Muscle of back (tissue), 11 donors: ENCODE results near the gene C1orf21. TPM values are rescaled to one million over a fixed set of nuclear protein-coding genes. Genes with fewer than 3 reads are reported as not detected.

ENCODE experiments used
- DNase-seq, 3 donors: peaks; one replicate each; pipeline versions ENCODE4 v3.0.0 to v3.0.0-alpha.2; 2013
- polyA plus RNA-seq, 10 donors: library from polyadenylated mRNA; unstranded; fragments of 120-200 nt; gene quantifications; one replicate each; pipeline ENCODE4 v1.2.1, GENCODE V29; 2013; ENCODE audit not compliant: insufficient read length in 10 of 10

The C1orf21 gene
- polyA plus RNA-seq, 10 donors, result 42.4 to 59.1 (median 52.9) TPM

DNA sequence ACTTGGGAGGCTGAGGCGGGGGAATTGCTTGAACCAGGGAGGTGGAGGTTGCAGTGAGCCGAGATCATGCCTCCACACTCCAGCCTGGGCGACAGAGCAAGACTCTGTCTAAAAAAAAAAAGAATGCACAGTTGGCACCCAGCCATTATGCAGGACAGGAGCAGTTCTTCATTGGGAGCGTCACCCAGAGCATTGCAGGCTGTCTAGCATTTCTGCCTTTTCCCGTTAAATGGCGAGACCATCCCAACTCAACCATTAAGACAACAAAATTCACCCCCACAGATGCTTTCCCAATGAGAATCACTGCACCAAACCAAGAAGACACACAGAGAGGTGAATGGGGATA, 262.0 kb downstream of the C1orf21 start:
- DNase-seq, result no peak

DNA sequence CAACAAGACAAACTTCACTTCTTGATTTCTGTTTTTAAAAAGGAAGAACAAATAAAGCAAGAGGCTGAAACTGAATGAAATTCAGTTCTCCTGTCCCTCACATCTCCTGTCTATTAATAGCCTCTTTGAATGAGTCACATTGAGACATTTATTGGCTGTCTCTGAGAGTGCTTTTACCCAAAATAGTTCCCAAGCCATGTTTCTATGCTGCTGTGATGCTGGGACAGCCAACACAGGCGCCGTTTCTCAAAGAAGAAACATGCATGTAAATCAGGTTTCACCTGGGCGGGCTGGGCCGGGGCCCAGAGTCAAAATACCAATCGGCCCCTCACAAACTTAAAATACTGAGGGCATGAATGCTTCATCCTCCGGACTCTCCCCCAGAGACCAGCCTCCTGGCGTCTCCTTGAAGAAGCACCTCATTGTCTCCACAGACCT, 262.6 kb downstream of the C1orf21 start:
- no peak for DNase-seq

DNA sequence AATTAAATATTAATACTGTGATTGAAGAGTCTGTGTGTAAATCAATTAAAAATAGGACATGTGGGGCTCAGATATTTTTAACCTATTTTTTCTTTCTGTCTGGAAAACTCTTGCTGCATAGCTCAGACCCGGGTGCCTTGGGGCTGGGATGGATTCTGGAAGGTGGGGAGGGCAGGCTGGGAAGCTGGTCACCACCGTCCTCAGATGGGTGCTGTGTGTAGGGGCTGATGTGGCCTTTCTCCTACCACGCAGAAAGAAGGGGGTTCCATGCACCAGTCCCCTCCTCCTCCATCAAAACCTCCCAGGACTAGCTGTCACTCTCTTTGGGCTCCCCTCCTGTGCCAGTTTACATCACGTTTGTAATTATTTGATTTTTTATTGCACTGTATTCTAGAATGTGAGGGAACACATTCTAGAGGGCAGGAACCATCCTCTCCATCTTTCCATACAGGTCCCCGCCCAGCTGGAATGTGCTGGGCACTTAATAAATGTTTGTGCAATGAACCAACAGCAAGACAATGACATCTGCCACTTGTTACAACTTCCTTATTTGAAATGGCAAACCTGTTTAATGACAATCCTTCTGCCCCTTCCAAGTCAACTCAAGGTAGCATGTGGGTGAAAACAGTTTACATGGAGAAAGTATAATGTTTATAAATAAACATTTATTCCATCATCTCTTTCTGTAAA, 263.5 kb downstream of the C1orf21 start:
- DNase-seq, result no peak

DNA sequence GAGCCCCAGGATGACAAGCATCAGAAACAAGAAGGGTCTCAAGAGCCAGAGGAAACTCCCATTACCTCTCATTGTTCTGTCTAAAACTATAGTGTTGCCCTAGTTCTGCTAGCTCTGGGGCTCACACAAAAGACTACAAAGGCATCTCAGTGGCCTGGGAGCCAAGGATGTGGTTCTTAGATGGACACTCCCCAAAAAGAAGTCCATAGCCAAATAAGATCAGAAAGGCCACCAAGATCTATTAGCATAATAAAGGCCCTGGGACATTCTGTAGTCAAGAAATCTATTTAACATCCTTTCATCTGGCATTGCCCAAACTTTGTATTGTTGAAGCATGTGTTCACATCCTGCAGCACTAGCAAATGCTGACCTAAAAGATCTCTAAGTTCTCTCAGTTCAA, 268.4 kb downstream of the C1orf21 start:
- DNase-seq, result no peak

DNA sequence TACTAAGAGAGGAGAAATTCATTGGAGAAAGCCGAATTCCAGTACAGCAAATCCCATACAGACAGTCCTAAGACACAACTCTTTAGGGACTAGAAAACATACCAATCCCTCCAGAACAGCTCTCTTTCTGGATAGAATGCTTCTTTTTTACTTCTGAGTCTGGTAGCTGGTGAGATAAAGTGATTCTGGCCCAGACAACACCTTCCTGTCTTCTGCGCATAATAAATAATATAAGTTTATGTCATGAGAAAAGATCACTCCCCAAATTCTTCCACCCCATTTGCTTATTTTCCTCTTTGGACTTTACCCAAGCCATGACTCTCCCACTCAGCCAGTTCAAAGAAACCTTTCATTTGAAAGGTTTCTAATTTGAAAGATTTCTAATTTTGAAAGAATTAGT, 269.4 kb downstream of the C1orf21 start:
- DNase-seq, result no peak

DNA sequence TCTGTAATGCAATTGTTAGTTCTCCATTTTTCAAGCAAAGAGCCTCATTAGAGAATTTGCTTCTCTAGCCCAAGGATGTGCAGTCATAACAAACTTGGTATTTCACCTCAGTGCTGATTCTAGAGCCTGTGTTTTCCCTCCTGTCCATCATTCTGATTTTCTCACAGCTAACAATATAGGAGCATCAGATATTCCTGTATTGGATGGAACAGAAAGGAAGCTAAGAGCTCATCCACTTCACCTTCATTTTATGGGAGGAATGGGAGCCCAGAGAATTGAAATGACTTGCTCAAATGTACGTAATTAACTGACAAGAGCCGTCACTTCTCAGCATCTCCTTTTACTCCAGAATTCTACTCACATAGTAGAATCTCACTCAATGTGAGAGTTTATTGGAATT, 271.2 kb downstream of the C1orf21 start:
- no peak for DNase-seq

DNA sequence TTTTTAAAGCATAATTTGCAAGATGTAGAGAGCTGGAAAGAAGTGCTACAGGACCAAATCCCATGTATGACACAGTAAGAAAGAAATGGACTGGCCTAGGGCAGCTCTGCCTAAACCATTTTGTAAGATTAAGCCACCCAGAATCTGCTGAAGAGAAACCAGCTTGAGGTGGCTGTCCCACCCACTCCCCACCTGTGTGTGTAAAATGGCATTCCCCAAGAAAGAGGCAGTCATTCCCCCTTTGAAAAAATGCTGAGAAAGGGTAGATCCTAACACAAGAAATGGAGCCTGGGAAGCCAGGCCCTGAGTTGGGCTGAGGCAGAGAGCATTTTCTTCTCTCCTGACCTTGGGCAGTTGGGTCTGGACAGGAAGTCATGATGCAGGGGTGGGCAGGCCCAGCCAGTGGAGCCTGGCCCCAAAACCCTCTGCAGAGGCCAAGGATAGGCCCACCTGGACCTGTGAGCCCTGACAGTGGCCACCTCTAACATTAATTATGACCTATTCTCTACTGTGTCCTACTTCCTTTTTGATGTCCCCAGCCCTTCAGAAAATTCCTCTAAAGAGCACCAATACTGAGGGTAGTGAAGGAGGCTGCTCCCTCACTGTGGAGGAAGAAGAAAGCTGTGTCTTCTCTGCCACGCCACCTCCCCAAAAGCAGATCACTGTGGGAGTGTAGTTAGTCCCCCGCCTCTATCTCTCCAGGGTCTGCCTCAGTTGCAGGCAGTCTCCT, 273.8 kb downstream of the C1orf21 start:
- DNase-seq, result no peak

DNA sequence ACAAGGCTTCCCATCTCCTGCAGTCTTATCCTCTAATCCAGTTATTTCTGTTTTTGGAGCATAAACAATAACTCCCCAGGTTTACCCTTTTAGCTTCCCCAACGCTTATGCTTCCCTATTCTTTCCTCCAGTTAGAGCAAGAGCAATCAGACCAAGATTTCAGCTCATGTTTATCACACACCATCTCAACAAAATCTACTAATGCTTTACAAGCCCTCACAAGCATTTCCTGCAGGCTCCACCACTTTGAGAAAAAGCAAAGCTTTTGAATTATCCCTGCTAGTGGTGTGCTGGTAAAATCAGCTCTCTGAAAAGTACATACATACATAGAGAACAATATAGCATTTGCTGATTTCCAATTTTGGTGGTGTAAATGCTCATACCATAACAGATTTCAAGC, 275.0 kb downstream of the C1orf21 start:
- no peak for DNase-seq

DNA sequence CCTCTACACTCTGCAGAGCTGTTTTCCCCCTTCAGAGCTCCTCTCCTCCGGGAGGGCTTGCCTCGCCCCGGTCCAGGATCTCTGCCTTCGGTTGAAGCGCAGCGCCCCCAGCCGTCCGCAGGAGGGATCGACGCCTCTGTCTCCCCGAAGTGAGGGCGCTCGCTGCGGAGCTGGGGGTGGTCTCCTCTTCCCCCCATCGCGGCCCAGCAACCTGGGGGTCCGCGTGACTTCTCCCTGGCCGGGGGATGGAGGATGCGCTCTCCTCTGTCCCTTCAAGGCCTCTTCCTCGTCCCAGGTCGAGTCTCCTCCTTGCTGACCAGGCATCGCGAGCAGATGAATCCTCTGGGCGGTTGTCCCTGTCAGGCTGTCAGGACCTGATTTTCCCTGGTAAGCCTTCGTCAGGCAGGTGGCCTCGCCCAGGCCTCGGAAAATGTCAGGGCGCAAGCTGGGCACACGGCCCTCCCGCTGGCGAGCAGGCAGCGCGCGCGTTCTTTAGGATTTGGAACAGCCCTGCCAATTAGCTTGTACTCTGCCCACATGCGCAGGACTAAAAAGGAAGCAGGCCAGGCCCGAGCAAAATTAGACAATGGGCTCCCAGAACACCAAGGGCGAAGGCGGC, 277.3 kb downstream of the C1orf21 start:
- peak; percentile 67 to 93 (median 83) for DNase-seq

DNA sequence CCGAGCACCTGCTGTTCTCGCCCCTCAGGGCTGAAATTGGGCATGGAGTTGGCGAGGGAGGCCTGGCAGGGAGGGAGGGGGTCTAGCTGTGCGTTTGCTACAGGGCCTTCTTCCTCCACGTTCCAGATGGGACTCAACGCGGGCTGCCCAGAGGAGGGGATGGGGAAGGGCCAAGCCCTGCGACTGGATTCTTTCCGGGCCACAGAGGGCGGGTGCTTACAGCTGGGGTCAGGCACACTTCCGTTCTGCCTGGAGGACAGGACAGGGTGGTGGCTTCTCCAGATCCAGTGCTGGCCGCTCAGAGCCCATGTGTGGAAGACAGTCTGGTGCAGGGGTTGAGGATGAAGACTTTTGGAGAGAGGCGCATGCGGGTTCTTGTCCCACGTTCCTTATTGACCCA, 277.8 kb downstream of the C1orf21 start:
- DNase-seq, result no peak

DNA sequence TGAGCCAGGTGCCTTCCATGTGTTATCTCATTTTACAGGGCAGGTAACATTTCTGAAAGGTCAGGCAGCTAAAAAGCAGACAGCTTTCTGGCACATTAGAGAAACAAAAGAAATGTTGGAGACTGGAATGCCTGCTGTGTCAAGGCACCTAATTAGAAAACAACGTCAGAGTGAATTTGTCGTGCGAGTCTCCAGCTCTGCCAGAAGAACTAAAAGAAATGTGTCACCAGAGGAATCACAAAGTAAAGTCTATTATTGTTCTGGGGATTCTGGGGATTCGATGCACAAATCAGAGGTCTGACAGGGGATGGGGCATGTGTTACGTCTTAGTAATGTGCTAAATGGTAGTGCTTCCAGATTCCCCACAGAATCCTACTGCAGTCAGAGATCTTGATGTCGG, 278.5 kb downstream of the C1orf21 start:
- DNase-seq, result no peak

DNA sequence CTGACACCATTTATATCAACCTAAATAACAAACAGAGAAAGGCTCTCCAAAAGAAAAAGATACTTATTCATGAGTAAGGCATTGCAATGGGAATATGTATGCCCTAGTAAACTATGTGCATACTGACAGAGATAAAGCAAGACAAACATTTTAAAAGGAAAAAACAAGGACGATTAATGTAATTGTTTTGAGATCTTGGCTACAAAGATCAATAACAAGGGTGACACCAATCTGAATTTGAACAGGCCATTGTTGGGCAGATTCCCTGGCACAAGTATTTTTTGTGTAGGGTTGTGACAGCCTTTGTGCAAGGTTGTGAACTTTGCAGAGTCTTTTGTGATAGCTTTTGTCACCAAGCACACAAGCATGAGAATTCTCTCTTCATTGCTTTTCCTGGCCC, 282.6 kb downstream of the C1orf21 start:
- DNase-seq, result no peak

DNA sequence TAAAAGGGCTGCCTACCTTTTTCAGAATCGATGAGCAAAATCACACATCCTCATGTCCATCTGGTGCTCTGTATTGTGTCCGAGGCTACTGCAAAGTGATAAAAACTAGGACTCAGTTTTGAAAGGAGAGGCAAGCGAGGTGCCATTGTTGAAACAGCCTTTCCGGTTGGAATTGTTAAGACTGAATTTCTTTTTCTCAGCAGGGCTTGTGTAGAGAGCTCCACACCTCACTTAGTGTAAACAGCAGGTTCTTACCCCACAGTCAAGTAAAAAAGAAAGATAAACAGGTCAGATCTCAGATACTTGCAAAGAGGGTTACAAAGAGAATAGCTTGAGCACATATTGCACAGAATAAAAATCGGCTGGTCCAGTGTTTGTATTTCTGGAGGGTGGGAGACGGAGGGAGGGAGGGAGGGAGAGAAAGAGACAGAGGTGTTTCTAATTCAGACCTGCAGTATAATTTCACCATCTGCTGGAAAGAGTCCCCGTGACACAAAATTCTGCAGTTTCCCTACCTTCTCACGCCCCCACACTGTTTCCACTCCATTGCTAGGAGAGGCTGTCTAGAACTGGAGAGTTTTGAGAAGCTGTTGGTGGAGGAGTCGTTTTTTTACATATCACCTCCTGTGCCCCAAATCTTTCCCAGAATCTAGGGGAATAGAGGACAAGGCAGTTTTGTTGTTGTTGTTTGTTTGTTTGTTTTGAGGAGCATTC, 285.3 kb downstream of the C1orf21 start:
- no peak for DNase-seq

DNA sequence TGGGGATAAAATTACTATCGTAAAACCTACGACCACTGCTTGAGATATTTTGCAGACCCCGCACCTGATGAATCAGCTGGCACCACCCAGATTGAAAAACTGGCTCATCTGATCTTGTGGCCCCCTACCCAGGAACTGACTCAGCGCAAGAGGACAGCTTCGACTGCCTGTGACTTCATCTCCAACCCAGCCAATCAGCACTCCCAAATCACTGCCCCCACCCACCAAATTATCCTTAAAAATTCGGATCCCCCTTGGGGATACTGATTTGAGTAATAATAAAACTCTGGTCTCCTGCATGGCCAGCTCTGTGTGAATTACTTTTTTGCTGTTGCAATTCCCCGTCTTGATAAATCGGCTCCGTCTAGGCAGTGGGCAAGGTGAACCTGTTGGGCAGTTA, 286.5 kb downstream of the C1orf21 start:
- DNase-seq, result no peak

DNA sequence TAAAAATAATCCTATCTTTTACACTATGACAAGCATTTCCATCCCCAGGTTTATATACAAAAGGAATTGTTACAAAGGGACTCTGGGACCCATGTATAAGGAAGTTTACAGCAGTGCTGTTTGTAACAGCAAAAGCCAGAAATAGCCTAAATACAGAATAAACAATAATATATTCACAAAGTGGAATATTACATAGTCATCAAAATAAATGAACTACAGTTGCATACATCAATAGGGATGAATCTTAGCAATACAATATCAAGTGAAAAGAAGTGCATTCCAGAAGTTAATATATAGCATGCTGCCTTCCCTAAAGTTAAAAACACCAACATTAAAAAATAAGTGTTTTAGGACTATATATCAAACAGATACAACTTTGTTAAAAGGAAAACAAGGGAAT, 290.5 kb downstream of the C1orf21 start:
- no peak for DNase-seq
